ENCODE data around the gene LITAFD.
"Not testable (repeated sequence)": the region's sequence is repeated elsewhere in the genome, so short reads cannot be mapped to it uniquely, and the experiment has no call there.

LITAFD gene

DNA sequence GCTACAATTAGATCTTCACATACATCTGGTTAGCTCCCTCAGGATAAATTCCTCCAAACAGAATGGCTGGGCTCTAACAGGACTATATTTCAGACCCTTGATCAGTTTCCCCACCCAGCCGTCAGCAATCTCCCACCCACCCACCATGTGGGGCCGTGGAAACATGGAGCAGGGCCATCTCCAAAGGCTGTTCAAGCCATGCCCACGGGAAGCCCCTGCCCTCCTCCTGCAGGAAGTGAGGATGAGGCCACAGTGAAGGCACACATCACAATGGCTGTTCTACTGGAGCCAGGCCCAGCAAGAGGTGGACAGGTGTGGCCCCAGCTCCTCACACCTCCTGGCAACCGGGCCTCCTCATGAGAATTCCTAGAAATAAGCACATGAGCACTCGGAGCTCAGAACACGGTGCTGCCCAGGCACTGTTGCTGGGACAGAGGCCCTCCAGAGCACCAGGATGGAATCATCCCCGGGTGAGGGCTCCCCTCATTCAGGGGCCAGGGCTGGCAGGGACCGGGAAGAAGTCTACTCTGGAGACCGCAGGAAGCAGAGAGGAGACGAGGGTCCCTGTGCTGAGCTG is at the start of gene LITAFD:
Gene LITAFD, plus strand, starts transcription at position 311 of the 577 bp plus-strand sequence. CDS start 2,005 bp downstream, outside the sequence.
- DNase-seq = no peak

DNA sequence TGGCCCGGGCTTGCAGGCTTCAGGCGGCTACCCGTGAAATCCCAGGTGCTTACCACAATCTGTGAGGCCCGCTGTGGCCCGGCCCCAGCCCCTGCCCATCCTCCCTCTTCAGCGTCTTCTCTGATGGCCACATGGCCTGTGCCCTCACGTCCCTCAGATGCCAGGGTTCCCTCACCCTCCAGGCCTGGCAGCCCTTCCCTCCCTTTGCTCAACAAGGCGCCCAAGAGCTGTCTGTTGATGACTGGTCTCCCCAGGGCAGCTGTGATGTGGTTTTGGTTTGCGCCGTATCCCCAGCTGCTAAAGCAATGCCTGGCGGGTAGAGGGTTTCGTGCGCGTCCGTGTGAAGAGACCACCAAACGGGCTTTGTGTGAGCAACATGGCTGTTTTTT is 49.4 kb upstream of the LITAFD start:
- no peak for DNase-seq

DNA sequence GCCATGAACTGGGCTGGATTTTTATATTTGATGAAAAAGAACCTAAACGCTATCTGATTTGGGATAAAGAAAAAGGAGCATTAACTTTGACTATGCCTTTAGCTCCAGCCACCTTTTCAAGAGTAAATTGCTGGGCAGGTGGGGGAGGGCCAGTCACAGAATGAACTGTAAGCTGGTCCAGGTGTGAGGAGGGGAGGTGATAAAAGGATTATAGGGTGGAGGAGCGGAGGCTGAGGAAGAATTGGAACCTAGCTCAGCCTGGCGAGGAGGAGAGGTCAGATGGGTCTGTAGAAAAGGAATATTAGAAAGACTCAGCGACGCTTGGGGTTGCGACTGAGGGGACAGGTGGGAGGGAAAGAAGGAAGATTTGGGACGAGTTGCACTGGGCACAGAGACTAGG is 45.4 kb upstream of the LITAFD start:
- not testable (repeated sequence) for DNase-seq

DNA sequence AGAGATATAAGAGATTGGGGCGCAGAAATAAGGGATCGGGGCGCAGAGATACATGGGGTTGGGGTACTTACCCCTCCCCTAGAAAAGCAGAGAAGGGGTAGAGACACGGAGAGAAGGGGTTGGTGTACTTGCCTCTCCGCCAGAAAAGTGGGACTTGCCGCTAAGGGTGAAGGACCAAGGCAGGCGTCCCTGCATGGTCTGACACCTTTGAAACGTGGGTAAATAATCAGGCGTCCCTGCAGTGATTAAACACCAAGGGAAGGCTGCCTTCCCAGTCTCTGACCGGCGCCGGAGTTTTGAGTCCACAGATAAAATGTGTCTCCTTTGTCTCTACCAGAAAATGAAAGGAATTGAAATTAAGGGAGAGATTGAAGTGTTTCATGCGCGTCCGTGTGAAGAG is 44.6 kb upstream of the LITAFD start:
- DNase-seq = not testable (repeated sequence)

DNA sequence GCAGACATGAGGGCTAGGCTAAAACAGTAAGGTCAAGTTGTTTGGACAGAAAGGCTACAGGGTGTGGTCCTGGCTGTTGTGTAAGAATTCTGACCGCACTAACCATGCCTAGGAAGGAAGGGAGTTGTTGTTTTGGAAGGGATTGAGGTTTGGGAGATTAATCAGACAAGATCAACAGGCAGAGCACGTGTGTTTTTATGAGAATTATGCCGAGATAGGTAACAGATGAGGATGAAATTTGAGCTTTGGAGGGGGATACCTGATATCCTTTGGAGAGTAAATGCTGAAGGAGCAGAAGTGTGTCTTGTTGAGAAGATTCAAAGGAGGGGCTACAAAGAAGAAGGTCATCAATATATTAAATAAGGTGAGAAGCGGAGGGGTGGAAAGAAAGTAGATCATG is 40.1 kb upstream of the LITAFD start:
- DNase-seq = not testable (repeated sequence)

DNA sequence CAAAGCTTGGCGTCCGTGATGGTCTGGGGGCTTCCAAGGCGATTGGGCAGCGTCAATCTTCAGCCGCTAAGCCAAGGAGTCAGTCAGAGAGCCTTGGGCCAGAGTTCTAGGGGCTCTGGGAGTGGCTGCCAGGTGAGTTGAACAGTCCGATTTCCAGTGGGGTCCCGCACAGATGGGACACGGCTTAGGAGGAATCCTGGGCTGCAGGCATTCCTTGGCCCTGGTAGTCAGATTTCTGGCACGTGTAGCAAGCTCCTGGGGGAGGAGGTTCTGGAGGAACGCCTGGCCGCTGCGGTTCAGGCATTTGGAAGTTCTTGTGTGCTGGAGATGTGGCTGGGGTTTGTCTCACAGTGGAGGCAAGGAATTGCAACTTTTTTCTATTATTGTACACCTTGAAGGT is 38.9 kb upstream of the LITAFD start:
- DNase-seq = not testable (repeated sequence)

DNA sequence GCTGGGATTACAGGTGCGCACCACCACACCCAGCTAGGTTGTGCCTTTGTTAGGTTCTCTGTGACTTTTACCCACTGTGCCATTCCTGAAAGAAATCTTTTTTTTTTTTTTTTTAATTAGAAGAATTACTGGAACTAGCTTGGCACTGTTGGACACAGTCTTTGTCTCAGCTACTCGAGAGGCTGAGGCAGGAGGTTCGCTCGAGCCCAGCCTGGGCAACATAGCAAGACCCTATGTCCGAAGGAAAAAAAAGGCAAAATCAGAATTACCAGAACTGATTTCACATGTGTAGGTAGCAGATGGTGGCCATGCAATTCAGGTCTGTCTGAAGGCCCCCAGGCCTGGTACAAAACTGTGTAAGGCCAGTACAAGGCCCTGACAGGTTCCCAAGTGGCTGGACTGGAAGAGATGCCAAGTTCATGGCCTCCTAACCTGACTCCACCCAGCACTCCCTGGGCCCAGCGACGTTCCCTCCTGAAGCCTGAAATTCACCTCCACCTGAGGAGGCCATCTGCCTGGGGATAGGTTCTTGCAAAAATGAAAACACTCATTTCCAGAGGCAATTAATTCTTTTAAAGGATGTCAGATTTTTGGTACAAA is 36.4 kb upstream of the LITAFD start:
- no peak for DNase-seq

DNA sequence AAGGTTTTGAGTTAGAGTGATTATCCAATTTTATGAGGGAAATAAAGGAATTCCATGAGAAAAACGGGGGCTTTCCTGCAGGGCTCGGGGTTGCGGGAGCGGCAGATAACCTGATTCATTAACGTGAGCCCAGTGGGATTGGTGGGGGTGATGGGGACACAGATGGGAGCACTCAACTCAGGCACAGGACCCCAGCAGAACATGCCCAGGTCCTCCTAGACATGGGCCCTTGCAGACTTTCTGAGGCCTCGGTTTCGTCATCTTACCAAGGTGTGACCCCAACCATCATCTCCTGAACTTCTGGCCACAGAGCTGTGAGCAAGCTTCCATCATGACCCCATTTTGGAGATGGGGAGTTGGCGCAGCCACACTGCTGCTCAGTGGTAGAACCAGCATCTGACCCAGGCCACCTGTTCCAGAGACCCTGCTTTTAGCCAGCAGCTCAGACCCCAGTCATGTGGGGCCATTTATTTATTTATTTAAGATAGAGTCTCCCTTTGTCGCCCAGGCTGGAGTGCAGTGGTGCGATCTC is 35.7 kb upstream of the LITAFD start:
- no peak for DNase-seq

DNA sequence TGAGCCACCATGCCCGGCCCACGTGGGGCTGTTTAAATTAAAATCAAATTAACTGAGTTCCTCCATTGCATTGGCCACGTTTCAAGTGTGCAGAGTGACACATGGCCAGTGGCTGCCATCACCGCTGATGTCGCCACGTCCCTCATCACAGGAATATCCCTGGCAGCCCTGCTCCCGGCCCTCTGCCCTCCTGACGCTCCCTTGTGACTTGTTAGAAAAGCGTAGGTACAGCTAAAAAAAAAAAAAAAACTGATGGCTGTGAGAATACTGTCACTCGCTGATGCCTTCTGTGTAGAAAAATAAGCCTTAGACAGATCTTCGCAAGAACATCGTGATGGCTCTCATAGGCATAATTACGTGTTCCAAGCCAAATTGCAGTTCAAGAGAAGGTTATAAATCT is 35.0 kb upstream of the LITAFD start:
- no peak for DNase-seq

DNA sequence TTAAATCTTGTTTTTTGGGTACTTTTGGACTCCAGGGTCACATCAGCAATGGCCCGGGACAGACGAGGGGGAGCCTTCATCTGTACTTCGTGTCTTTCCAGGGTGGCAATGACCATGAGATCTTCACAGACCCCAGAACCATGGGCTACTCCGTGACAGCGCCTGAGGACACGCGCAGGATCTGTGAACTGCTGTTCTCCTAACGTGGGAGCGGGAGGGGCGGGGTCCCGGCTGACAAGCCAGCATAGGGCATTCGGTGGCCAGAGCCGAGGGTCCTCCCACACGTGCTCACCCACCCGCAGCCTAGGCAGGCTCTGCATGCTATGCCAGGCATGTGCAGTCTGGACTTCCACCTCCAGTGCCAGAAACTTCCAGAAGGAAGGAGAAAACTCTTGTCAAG is 34.5 kb upstream of the LITAFD start:
- no peak for DNase-seq

DNA sequence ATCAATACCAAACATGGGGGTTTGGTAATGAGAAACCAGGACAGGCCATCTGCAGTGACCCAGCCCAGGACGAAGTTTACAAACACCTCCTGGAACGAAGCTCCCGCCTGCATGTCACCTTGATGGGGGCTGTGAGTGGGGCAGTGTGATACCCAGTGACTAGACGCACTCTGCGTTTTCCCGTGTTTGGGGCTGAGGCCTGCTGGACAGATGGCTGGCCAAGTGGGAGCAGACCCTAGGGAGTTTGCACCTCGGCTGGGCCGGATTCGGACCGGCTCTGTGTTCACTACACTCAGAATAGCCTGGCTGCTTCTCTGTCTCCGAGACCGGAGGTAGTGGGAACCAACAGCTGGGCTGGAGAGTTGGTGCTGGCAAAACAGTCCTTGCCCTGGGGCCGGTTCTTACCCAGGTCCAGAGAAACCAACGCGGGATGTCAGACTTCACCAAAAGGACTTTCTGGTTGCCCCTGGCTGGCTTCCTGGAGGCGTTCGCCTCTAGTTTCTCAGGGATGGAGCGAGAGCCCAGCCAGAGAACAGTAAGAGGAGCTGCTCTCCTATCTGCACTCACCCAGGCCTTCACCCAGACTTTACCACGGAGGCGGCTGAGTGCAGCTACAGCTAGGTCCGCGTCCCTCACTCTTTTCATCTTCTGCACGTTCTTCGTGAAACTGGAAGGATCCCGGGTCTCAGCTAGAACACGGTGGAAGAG is 33.8 kb upstream of the LITAFD start:
- no peak for DNase-seq

DNA sequence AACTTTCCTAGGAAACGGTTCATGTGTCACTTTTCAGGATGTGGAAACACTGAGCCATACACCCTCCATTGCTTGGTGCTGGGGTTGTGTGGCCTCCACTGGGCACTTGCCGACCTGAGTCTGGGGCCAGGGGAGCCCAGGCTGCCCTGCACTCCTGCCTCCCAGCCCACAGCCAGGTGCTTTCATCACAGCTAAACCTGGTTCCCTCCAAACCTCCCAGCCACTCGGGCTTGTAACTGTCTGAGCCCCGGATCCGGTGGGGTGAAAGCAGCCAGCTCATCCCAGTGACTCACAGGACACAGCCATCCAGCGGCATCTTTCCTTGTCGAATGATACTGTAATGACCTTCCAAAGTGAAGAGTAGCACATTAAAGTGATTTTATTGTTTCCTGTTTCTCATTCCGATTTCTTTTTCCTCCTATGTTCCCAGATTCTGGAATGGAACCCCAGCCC is 33.2 kb upstream of the LITAFD start:
- DNase-seq = no peak

DNA sequence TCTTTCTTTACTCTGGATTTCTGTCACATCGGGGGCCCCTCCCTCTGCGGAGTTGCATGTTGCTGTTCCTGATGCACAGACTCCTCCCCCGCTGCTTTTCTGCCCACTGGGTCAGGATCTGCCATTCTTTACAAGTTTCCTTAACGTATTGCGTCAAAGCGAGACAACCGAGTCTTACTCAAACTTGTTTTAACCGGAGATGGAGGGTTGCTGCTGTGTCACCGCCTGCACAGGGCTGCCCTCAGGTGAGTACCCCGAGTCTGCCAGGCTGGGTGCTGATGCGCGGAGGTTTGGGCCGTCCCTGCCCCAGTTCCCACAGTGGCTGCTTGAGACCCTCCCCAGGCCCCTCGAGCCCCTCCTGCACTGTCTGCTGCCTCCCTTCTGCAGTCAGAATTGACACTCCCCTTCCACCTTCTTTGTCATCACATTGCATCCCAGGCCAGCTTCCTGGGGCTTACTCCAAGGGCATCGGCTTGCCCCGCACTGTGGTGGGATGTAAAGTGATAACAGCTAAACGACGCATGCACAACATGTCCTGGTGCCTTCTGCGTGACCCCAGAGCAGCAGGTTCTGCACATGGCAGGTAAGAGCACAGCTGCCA is 32.6 kb upstream of the LITAFD start:
- no peak for DNase-seq

DNA sequence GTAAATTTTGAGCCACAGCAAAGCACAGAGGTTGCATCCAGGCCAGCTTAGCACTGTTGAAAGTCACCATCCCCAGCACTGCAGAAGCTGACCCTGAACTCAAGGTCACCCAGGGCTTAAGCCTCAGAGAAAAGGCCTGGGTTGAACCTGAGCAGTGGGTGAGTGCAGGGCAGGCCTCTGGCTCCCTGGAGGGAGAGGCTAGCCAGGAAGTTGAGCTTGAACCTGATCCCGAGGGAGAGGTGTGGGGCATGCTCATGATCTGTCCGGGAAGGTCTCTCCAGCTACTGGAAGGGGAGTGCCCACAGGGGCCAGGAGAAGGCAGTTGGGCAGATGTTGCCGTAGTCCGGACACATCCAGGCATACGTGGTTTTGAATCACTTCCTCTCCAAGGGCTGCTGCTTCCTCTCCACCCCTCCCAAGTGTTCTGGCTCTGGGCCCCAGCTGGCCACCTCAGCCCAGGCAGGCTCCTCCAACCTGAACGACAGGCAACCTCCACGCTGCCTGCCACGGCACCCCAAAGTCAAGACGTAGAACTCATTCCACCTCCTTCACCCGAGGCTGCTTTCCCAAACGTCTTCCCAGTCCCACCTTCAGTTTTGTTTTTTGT is 31.8 kb upstream of the LITAFD start:
- DNase-seq = no peak

DNA sequence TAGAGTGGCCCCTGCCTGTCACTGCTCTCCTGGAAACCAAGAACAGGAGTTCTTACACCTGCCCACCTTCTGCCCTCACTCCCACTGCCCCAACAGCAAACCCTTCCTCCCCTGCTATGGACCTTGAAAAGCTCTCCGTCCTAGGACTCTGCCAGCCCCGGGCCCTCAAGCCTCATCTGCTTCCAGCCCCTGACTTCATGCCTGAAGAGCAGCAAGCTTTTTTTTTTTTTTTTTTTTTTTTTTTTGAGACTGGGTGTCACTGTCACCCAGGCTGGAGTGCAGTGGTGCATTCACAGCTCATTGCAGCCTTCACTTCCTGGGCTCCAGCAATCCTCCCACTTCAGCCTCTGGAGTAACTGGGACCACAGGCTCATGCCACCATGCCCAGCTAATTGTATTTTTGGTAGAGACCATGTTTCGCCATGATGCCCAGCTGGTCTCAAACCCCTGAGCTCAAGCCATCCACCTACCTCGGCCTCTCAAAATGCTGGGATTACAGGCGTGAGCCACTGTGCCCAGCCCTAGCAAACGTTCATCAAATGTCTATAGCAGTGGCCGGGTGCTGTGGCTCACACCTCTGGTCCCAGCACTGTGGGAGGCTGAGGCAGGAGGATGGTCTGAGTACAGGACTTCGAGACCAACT is 30.3 kb upstream of the LITAFD start:
- no peak for DNase-seq

DNA sequence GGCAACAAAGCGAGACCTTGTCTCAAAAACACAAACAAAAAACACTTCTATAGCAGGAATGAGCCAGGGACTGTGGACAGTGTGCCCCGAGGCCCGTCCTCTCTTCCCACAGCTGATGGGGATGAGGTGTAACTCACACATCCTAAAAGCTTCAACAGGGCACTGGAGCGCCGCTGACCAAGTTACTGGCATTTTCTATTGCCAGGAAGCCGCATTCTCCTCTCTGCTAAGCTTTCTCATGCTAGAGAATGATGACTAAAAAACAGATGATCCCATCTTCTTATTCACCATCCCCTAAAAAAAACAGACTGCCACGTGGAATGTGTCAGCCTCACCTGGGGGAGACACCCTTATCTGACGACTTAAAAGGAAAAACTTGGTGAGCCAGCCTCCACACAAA is 29.6 kb upstream of the LITAFD start:
- no peak for DNase-seq

DNA sequence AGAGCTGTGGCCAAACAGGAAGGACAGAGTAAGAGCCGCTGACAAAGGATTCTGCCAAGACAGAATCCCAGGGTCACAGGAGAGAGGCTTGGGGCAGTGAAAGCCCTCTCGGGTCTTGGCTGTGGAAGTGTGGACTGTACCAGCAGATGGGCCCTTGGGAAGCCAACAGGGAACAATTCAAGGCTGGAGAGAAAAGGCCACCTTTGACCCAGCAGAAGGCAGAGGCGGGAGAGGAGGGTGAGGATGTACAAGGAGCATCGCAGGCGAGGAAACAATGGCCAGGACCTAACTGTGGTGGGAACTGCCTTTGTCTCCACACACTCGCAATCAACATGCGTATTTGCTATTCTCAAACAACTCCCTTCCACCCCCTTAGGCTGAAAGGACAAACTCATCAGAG is 29.0 kb upstream of the LITAFD start:
- no peak for DNase-seq

DNA sequence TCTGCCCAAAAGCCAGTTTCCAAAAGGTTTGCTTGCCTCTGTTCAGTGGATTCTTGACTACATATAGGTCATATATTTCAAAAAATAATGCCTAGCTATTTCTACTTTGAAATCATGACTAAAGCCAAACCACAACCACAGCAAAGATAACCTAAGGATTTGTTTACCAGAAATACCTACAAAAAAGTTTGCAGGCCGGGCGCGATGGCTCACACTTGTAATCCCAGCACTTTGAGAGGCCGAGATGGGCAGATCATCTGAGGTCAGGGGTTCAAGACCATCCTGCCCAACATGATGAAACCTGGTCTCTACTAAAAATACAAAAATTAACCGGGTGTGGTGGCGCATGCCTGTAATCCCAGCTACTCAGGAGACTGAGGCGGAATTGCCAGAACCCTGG is 28.5 kb upstream of the LITAFD start:
- no peak for DNase-seq

DNA sequence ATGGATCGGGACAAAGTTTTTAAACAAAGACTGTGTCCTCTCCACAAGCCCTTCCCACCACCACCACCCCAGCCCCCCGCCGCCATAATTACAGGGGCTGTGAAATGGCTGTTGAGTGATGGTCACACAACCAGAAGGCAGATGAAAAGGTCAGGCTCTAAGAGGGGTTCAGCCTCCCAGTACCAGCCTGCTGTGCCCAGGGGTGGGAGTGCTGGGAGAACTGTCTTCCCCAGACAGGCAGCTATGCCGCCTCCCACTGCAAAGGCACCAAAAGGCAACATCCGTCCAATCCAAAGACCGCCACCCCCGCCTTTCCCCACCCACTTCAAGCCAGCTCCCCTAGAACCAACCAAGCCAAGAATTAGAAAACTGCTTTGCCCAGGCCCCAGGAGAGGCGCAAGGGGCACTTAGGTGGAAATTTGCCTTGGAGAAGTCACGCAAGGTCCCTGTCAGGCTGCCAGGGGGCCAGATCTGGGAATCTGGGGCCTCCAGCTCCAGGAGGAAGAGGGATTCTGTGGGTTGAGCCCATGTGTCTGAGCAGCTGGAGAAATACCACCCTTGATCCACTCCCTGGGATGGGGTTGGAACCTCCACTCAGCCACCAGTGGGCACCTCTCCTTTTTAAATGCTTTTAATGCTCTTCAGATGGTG is 27.7 kb upstream of the LITAFD start:
- DNase-seq = no peak

DNA sequence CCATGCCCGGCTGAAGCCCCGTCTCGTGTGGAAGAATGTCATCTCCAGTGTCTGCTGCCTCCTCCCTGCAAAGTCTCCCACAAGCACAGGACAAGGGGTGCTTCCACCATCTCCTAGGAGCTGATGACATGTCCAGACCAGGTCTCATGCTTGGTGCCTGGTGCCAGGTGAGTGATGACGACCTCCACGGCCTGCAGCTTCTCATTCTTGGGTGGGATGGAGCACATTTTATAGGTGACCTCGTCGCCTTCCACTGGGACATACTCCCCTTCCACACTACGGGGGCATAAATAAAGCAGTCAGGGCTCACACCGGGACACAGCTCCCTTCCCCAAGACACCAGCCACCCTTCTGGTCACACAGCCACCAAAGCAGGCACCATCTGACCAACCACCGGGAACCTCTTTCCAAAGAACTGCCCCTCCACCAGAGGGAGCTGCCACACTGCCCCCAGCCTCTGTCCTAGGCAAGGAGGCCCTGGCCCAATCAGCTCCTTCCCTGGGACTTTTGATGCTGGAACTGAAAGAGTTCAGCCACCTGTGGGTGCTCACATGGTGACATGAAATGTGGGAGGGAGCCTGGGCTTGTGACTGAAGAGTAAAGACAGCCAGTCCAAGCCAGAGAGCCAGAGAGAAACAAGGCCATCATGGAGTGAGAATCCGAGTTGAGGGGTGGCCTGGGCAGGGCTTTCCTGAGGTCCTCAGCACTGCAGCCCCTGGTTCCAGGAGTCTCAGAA is 26.9 kb upstream of the LITAFD start:
- no peak for DNase-seq

DNA sequence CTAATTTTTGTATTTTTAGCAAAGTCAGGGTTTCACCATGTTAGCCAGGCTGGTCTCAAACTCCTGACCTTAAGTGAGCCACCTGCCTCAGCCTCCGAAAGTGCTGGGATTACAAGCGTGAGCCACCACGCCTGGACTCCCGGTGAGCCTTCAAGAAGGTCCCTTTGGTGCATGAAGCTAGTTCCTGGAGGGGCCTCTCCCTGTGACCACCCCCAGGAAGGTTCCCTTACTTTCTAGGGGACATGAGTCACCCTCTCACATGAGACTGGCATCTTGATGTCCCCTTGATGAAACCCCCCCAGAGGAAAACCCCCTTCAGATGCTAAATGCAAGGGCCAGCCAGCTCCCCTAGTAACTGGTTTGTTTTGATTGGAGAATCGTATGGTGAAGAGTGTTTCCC is 26.2 kb upstream of the LITAFD start:
- DNase-seq = no peak
